GM23248 (cell line): Measurements from ENCODE around the gene ZNRF1. TPM values are rescaled to one million over a fixed set of nuclear protein-coding genes. Genes with fewer than 3 reads are reported as not detected.

Experiments
- DNase-seq: peaks from one replicate; pipeline ENCODE4 v3.0.0-alpha.2; 2015
- H2AFZ ChIP-seq: fragments of 200-600 bp; sonication (generic); 2 replicates; pipeline ENCODE4 v1.6.1; 2016; ENCODE audit warnings: antibody characterized with exemption
- H3F3A ChIP-seq: fragments of 200-600 bp; sonication (generic); 2 replicates; pipeline ENCODE4 v1.6.1; 2016; ENCODE audit warnings: mild to moderate bottlenecking, antibody characterized with exemption, mixed run types; ENCODE audit not compliant: insufficient read depth
- H3K27ac ChIP-seq: fragments of 200-600 bp; sonication (generic); 2 replicates; pipeline ENCODE4 v1.5.1; 2016; ENCODE audit warnings: mild to moderate bottlenecking
- H3K27me3 ChIP-seq: fragments of 200-600 bp; sonication (generic); replicated peaks from 2 replicates; pipeline ENCODE4 v1.6.1; 2016; ENCODE audit warnings: mild to moderate bottlenecking; ENCODE audit not compliant: insufficient read depth
- H3K36me3 ChIP-seq: fragments of 200-600 bp; sonication (generic); 2 replicates; pipeline ENCODE4 v1.6.1; 2016; ENCODE audit warnings: low read depth, mild to moderate bottlenecking
- H3K4me1 ChIP-seq: fragments of 200-600 bp; sonication (generic); 2 replicates; pipeline ENCODE4 v1.6.1; 2016; ENCODE audit warnings: mild to moderate bottlenecking; ENCODE audit not compliant: insufficient read depth
- H3K4me2 ChIP-seq: fragments of 200-600 bp; sonication (generic); one replicate; pipeline ENCODE4 v1.6.1; 2016; ENCODE audit warnings: mild to moderate bottlenecking; ENCODE audit not compliant: unreplicated experiment
- H3K4me3 ChIP-seq: fragments of 200-600 bp; sonication (generic); 2 replicates; pipeline ENCODE4 v1.5.1; 2016; ENCODE audit warnings: mild to moderate bottlenecking
- H3K79me2 ChIP-seq: fragments of 200-600 bp; sonication (generic); 2 replicates; pipeline ENCODE4 v1.6.1; 2016; ENCODE audit warnings: mild to moderate bottlenecking; ENCODE audit not compliant: insufficient read depth
- H3K9ac ChIP-seq: fragments of 200-600 bp; sonication (generic); 2 replicates; pipeline ENCODE4 v1.6.1; 2016; ENCODE audit warnings: mild to moderate bottlenecking
- H3K9me2 ChIP-seq: fragments of 200-600 bp; sonication (generic); 2 replicates; pipeline ENCODE4 v1.6.1; 2016; ENCODE audit warnings: mixed run types, mild to moderate bottlenecking, moderate library complexity; ENCODE audit not compliant: insufficient read depth
- H3K9me3 ChIP-seq: fragments of 200-600 bp; sonication (generic); one replicate; pipeline ENCODE4 v1.6.1; 2017; ENCODE audit warnings: low read depth
- H4K20me1 ChIP-seq: fragments of 200-600 bp; sonication (generic); 2 replicates; pipeline ENCODE4 v1.6.0; 2016; ENCODE audit not compliant: insufficient read depth
- EZH2 ChIP-seq: fragments of 200-600 bp; sonication (generic); IDR thresholded peaks from 2 replicates; pipeline ENCODE4 v1.6.1; 2018; ENCODE audit warnings: antibody characterized with exemption, mild to moderate bottlenecking; ENCODE audit not compliant: insufficient read depth, poor library complexity, severe bottlenecking
- EZH2phosphoT487 ChIP-seq: fragments of 200-600 bp; sonication (generic); IDR thresholded peaks from 2 replicates; pipeline ENCODE4 v1.6.1; 2018; ENCODE audit warnings: antibody characterized with exemption, moderate library complexity, mild to moderate bottlenecking, low read depth; ENCODE audit not compliant: insufficient read depth
- WGBS, 2 experiments: methylation state at CpG; one replicate each; pipeline ENCODE4 v1.1.6; 2015 to 2017; ENCODE audit warnings: low lambda C conversion rate in 2 of 2, low coverage in 1 of 2; ENCODE audit errors: missing lambda C conversion rate in 2 of 2; 5-methylcytosine and 5-hydroxymethylcytosine counted together
- in situ Hi-C: fragments of 300-500 bp; cut with MboI; formaldehyde crosslinking; loops from 2 replicates; pipeline ENCODE4 v1.15.0; 2020
- polyA plus RNA-seq: library from polyadenylated mRNA; unstranded; fragments of >200 nt; fragmentation: Nextera tagmentation; extraction: Ambion mirVana; gene quantifications from 2 replicates; pipeline ENCODE4 v1.2.1, GENCODE V29; 2016
- total RNA-seq: library from RNA; depleted of rRNA; stranded (reverse); fragments of >200 nt; shearing (Covaris generic); gene quantifications from 2 replicates; pipeline ENCODE4 v1.2.3, GENCODE V29; 2014

ZNRF1 gene
- total and polyA plus RNA-seq, 2 experiments from 2014 or later, result 7.1 to 17.2 TPM

- DNase-seq, result no peak
- H3K4me2 ChIP-seq, result no peak overlapping the region
- H3K79me2 ChIP-seq, result peaks cover 38% of the 10 kb centered on the region
- no peaks in the 10 kb centered on the region for H3K9me2 ChIP-seq
- 82% methylated on average over 7 of the region's 7 CpGs for WGBS, 2 experiments
- H2AFZ ChIP-seq, result no peak overlapping the region
- no peaks in the 10 kb centered on the region for H3K36me3 ChIP-seq
- H3F3A ChIP-seq, result 0 out of 2 replicates have a peak, but pooled peaks cover 2% of the 10 kb centered on the region
- in situ Hi-C loops, result no loop called here
- H3K27me3 ChIP-seq, result no peaks in the 10 kb centered on the region
- no peak overlapping the region for H3K9ac ChIP-seq
- H3K4me3 ChIP-seq, result no peak overlapping the region
- H3K9me3 ChIP-seq, result no peaks in the 10 kb centered on the region
- H4K20me1 ChIP-seq, result no peaks in the 10 kb centered on the region
- peaks cover 10% of the 10 kb centered on the region for H3K4me1 ChIP-seq
- TF ChIP-seq EZH2phosphoT487 (no peak), EZH2 (no peak)
- no peak overlapping the region for H3K27ac ChIP-seq
Observed at GRCh38 chr16:75092777-75093176, 94.0 kb downstream of the ZNRF1 start.

DNA sequence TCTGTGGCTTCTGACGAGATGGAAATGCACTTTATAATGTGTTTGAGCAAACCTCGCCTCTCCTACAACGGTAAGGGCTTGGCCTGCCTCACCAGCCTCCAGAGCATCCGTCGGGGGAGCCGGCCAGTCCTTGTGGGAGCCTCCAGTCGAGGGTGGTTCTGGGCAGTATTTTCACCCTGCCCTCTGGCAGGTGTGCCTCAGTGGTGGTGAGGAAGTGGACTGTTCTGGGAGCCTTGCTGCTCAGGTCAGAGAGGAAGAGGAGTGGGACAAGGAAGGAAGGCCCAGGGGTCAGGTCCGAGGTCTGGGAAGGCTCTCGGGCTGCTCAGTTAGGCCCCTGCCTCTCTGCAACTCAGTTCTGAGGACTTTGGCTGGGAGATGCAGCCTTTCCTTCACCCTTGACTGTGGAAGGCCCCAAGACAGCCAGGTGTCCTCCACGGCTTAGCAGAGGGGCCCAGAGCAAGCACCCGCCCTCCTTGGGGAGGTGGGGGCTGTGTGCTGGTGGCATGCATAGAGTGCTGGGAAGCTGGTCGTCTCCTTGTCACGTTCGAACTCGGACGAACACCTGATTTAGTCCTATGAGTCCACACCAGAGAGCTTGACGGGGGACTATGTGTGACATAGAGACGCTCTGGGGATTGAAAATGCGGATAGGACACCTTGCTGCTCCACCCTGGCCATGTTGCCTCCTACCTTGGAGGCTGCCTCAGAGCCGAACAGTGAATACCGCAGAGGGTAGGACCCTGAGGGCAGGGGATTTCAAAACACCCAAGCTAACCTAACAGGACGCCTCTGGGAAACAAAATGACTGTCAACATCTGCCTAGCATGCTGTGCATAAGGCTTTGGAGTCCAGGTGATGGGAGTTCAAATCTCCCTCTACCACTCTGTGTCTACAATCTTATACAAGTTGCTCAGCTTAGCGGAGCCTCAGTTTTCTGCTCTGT, 95.0 kb downstream of the ZNRF1 start:
- Histone ChIP-seq H3K9me3 (no peaks in the 10 kb centered on the region), H2AFZ (no peak overlapping the region), H3F3A (no peaks in the 10 kb centered on the region), H3K4me3 (no peak overlapping the region), H3K9ac (no peak overlapping the region), H3K27ac (no peak overlapping the region), H3K9me2 (no peaks in the 10 kb centered on the region), H3K27me3 (no peaks in the 10 kb centered on the region), H3K4me2 (no peak overlapping the region), H3K4me1 (peaks cover 7% of the 10 kb centered on the region), H4K20me1 (no peaks in the 10 kb centered on the region), H3K79me2 (peaks cover 27% of the 10 kb centered on the region), H3K36me3 (no peaks in the 10 kb centered on the region)
- TF ChIP-seq EZH2, result no peak
- no peak for TF ChIP-seq EZH2phosphoT487
- 94% methylated on average over 23 of the region's 23 CpGs for WGBS, 2 experiments
- in situ Hi-C loops, result no loop called here
- DNase-seq, result no peak

DNA sequence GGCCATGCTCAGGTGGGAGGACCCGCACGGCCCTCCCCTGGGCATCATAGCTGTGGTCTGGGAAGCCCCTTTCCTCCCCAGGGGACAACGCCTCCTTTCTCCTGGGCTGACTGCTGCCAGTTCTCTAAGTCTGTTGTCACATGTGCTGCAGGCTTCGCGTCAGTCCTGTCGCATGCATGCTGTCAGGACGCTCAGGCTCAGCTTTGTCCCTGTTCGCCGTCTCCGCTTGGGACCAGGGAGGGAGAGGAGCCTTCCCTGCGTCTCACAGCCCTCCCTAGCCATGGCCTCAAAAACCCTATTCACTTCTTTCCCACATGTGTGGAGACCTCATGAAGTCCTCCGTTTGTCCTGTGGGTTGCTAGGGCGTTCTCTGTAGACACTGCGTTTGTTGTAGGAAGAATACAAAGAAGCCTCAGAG, 96.4 kb downstream of the ZNRF1 start:
- 97% methylated on average over 14 of the region's 14 CpGs for WGBS, 2 experiments
- no peaks in the 10 kb centered on the region for H4K20me1 ChIP-seq
- peaks cover 14% of the 10 kb centered on the region for H3K79me2 ChIP-seq
- H3K9me3 ChIP-seq, result no peaks in the 10 kb centered on the region
- no peak overlapping the region for H3K4me2 ChIP-seq
- no peak overlapping the region for H3K4me3 ChIP-seq
- no peak overlapping the region for H3K9ac ChIP-seq
- TF ChIP-seq EZH2phosphoT487 (no peak), EZH2 (no peak)
- H2AFZ ChIP-seq, result no peak overlapping the region
- H3K27me3 ChIP-seq, result no peaks in the 10 kb centered on the region
- H3K36me3 ChIP-seq, result no peaks in the 10 kb centered on the region
- H3K27ac ChIP-seq, result no peak overlapping the region
- peaks cover 7% of the 10 kb centered on the region for H3K4me1 ChIP-seq
- DNase-seq, result no peak
- in situ Hi-C loops, result no loop called here
- H3K9me2 ChIP-seq, result no peaks in the 10 kb centered on the region
- no peaks in the 10 kb centered on the region for H3F3A ChIP-seq

DNA sequence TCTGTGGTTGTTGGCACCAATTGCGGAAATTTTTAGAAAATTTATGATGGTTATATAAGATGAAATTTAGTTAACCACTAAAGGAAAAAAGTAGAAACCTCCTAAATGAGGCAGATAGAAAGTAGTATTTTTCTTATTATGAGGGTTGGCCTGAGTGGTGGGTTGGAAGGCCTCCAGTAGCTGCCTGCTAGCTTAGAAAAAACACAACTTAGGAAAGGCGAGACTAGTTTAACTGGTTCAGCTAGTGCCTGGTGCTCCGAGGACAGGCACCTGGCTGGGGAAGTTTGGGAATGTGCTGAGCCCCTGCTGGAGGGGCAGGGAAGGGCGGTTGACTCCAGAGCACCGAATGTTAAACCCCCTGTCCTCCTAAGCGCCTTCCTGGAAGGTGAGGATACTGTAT, 97.8 kb downstream of the ZNRF1 start:
- Histone ChIP-seq H3K4me3 (no peak overlapping the region), H3K9me2 (no peaks in the 10 kb centered on the region), H3K9me3 (no peaks in the 10 kb centered on the region), H3K27ac (no peak overlapping the region), H4K20me1 (no peaks in the 10 kb centered on the region), H3K9ac (no peak overlapping the region), H3K4me1 (peaks cover 3% of the 10 kb centered on the region), H2AFZ (no peak overlapping the region), H3K79me2 (no peaks in the 10 kb centered on the region), H3F3A (no peaks in the 10 kb centered on the region), H3K36me3 (no peaks in the 10 kb centered on the region), H3K27me3 (no peaks in the 10 kb centered on the region), H3K4me2 (no peak overlapping the region)
- in situ Hi-C loops, result no loop called here
- DNase-seq, result no peak
- 80 to 86% methylated on average over 6 of the region's 6 CpGs for WGBS, 2 experiments
- no peak for TF ChIP-seq EZH2phosphoT487
- TF ChIP-seq EZH2, result no peak
